ENCODE data around the gene UTP18. TPM values are rescaled to one million over a fixed set of nuclear protein-coding genes. Genes with fewer than 3 reads are reported as not detected.
"Not testable (repeated sequence)": the region's sequence is repeated elsewhere in the genome, so short reads cannot be mapped to it uniquely, and the experiment has no call there.

UTP18 gene
- total RNA-seq, 1 experiment from 2014 or later, result 55.3 TPM

DNA sequence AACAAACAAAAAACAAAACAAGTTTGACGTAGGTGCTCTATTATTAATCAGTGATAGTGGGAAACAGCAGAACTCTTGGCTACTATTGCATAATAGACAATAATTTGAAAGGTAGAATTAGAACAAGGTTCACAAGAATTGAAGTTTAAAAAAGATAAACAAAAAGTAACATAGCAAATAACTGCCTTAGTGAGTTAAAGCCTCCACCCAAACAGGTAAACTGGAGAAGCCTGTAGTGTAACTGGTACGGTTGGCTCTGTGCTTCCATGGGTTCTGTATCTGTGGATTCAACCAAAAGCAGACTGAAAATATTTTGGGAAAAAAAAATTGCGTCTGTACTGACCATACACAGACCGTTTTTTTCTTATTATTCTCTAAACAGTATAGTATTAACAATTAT lies 39.0 kb upstream of the UTP18 start:
- ChIA-PET CTCF (no interaction called here), POLR2A (no interaction called here)
- Mint-ChIP-seq H3K27ac (ENCODE audit: unreplicated experiment) (no peak overlapping the region), H3K36me3 (ENCODE audit: insufficient read depth, unreplicated experiment) (peaks cover 37% of the 10 kb centered on the region), H3K27me3 (ENCODE audit: insufficient read depth, unreplicated experiment) (no peaks in the 10 kb centered on the region), H3K4me1 (ENCODE audit: low read depth, unreplicated experiment) (no peaks in the 10 kb centered on the region), H3K4me3 (ENCODE audit: unreplicated experiment) (no peak overlapping the region), H3K9me3 (ENCODE audit: unreplicated experiment) (no peaks in the 10 kb centered on the region)
- BruUV-seq (replicated peaks), result no TSS peak
- DNase-seq, result no peak
- Histone ChIP-seq H3K4me3 (ENCODE audit: low read depth, low read length) (no peak overlapping the region), H3K27me3 (replicated peaks; ENCODE audit: control insufficient read depth, insufficient read depth, low read length) (no peaks in the 10 kb centered on the region), H3K9me3 (no peaks in the 10 kb centered on the region), H3K4me1 (no peaks in the 10 kb centered on the region), H3K36me3 (ENCODE audit: control insufficient read depth, insufficient read depth, low read length) (peaks cover 1% of the 10 kb centered on the region; the same call in 1 of the 2 replicates)
- TF ChIP-seq, protein P1, sequence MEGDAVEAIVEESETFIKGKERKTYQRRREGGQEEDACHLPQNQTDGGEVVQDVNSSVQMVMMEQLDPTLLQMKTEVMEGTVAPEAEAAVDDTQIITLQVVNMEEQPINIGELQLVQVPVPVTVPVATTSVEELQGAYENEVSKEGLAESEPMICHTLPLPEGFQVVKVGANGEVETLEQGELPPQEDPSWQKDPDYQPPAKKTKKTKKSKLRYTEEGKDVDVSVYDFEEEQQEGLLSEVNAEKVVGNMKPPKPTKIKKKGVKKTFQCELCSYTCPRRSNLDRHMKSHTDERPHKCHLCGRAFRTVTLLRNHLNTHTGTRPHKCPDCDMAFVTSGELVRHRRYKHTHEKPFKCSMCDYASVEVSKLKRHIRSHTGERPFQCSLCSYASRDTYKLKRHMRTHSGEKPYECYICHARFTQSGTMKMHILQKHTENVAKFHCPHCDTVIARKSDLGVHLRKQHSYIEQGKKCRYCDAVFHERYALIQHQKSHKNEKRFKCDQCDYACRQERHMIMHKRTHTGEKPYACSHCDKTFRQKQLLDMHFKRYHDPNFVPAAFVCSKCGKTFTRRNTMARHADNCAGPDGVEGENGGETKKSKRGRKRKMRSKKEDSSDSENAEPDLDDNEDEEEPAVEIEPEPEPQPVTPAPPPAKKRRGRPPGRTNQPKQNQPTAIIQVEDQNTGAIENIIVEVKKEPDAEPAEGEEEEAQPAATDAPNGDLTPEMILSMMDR (IDR thresholded peaks at IDR 0.05; ENCODE audit: insufficient read depth in 1 of 2, low read depth in 1 of 2, low read length in 1 of 2, severe bottlenecking in 1 of 2, unreplicated experiment in 1 of 2), result no peak
- intact Hi-C loops (cut with micrococcal nuclease; ENCODE audit: unreplicated experiment), result no loop called here

DNA sequence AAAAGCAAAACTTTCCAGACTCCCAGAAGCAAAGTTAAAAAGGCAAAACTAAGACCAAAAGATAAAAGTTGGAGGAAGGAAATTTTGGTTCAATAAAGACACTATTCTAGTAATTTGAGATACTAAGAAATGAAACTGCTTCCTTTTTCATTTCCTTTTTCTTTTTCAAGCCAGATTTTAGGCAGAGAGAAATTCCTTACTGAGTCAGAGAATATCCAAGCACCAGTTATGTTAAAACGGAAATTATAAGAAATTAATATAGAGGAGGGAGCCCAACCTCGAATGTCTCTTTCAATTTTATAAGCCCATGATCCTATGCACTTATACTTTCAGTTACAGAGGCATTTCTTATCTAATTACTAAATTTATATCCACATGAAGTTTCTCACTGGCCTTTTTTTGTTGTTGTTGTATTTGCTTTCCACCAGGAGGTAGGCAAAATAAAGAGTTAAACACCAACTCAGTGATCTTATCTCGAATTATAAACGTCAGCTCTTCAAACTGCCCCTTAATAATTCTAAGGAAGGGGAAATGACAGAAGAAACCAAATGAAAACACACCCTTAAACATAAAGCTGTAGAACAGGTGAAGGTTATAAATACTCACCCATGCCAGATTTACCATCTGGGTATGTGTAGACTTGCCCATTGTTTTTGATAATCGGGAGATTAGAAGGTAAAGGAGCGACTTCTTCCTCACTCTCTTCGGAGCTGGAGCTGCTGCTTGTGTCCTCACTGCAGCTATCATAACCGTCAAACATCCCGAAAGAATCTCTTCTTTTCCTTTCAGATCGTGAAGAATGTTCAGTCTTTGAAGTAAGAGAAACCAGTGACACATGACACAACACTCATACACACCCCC lies 35.7 kb upstream of the UTP18 start:
- H3K4me3 ChIP-seq (ENCODE audit: low read depth, low read length), result no peak overlapping the region
- no peak for DNase-seq
- Mint-ChIP-seq H3K4me3 (ENCODE audit: unreplicated experiment) (no peak overlapping the region), H3K36me3 (ENCODE audit: insufficient read depth, unreplicated experiment) (peaks cover 33% of the 10 kb centered on the region), H3K4me1 (ENCODE audit: low read depth, unreplicated experiment) (no peaks in the 10 kb centered on the region), H3K27ac (ENCODE audit: unreplicated experiment) (no peak overlapping the region), H3K27me3 (ENCODE audit: insufficient read depth, unreplicated experiment) (no peaks in the 10 kb centered on the region), H3K9me3 (ENCODE audit: unreplicated experiment) (no peaks in the 10 kb centered on the region)
- peaks cover 1% of the 10 kb centered on the region; the same call in 1 of the 2 replicates for H3K36me3 ChIP-seq (ENCODE audit: control insufficient read depth, insufficient read depth, low read length)
- TF ChIP-seq, protein P1 (IDR thresholded peaks at IDR 0.05; ENCODE audit: insufficient read depth in 1 of 2, low read depth in 1 of 2, low read length in 1 of 2, severe bottlenecking in 1 of 2, unreplicated experiment in 1 of 2), result no peak
- no peaks in the 10 kb centered on the region for H3K4me1 ChIP-seq
- ChIA-PET CTCF (no interaction called here), POLR2A (no interaction called here)
- H3K27me3 ChIP-seq (replicated peaks; ENCODE audit: control insufficient read depth, insufficient read depth, low read length), result no peaks in the 10 kb centered on the region
- BruUV-seq (replicated peaks), result no TSS peak
- intact Hi-C loops (cut with micrococcal nuclease; ENCODE audit: unreplicated experiment), result no loop called here
- no peaks in the 10 kb centered on the region for H3K9me3 ChIP-seq

DNA sequence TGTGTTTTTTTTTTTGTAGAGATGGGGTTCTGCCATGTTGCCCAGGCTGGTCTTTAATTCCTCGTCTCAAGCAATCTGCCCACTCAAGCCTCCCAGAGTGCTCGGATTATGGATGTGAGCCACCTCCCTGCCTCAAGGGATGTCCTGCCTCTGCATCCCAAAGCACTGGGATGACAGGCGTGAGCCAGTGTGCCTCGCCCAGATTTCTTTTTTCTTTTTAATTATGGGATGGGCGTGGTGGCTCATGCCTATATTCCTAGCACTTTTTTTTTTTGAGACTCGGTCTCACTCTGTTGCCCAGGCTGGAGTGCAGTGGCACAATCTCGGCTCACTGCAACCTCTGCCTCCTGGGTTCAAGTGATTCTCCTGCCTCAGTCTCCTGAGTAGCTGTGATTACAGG lies 34.8 kb upstream of the UTP18 start:
- BruUV-seq (replicated peaks); POLR2A ChIA-PET; H3K4me1 Mint-ChIP-seq (ENCODE audit: low read depth, unreplicated experiment); H3K9me3 Mint-ChIP-seq (ENCODE audit: unreplicated experiment); H3K4me1 ChIP-seq; H3K4me3 Mint-ChIP-seq (ENCODE audit: unreplicated experiment); H3K36me3 ChIP-seq (ENCODE audit: control insufficient read depth, insufficient read depth, low read length); H3K9me3 ChIP-seq; CTCF ChIA-PET; H3K27ac Mint-ChIP-seq (ENCODE audit: unreplicated experiment); H3K27me3 ChIP-seq (replicated peaks; ENCODE audit: control insufficient read depth, insufficient read depth, low read length); H3K27me3 Mint-ChIP-seq (ENCODE audit: insufficient read depth, unreplicated experiment); intact Hi-C loops (cut with micrococcal nuclease; ENCODE audit: unreplicated experiment); DNase-seq; H3K4me3 ChIP-seq (ENCODE audit: low read depth, low read length): not testable (repeated sequence)
- peaks cover 24% of the 10 kb centered on the region for H3K36me3 Mint-ChIP-seq (ENCODE audit: insufficient read depth, unreplicated experiment)
